ENCODE measurements around the gene EXOC2. TPM values are rescaled to one million over a fixed set of nuclear protein-coding genes. Genes with fewer than 3 reads are reported as not detected.
"Not testable (repeated sequence)": the region's sequence is repeated elsewhere in the genome, so short reads cannot be mapped to it uniquely, and the experiment has no call there.

Gene EXOC2
- total and polyA plus RNA-seq, 4 donors: 28.8 to 47.2 (median 31.9) TPM

DNA sequence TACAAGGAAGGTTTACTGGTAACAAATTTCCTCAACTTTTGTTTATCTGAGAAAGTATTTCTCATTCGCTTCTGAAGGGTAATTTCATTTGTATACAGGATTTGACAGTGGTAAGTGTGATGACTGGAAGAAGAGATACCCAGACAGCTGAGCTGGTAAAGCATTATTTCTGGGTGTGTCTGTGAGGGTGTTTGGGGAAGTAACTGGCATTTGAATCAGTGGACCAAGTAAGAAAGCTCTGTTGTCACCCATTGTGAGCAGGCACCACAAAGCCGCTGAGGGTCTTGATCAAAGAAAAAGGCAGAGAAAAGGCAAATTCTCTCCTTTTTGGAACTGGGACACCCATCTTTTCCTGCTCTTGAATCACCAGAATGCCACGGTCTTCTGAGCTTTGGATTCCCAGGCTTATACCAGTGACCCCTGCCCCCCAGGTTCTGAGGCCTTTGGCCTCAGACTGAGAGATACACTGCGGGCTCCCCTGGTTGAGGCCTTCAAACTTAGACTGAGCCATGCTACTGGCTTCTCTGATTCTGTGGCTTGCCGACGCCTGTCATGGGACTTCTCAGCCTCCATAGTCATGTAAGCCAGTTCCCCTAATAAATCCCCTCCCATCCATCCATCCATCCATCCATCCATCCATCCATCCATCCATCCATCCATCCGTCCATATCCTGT, 25.5 kb downstream of the EXOC2 start:
- peaks cover 1% of the 10 kb centered on the region for H3K9me3 ChIP-seq (ENCODE audit: control insufficient read depth, insufficient read depth, low read length)
- no peaks in the 10 kb centered on the region for H3K36me3 ChIP-seq (ENCODE audit: control insufficient read depth, insufficient read depth, low read length)
- H3K4me3 ChIP-seq (ENCODE audit: low read depth, low read length): no peak overlapping the region
- no peak for DNase-seq (ENCODE audit: low read depth in 4 of 6, low spot score in 6 of 6)
- H3K27me3 ChIP-seq (ENCODE audit: control insufficient read depth, insufficient read depth, low read length): no peaks in the 10 kb centered on the region
- 100% methylated on average over 1 of the region's 7 CpGs for WGBS (ENCODE audit: insufficient coverage)
- H3K4me1 ChIP-seq (ENCODE audit: control insufficient read depth, insufficient read depth, low read length): no peaks in the 10 kb centered on the region
- no peak overlapping the region for H3K27ac ChIP-seq (ENCODE audit: low read depth, low read length)

- 96% methylated on average over 3 of the region's 5 CpGs for WGBS (ENCODE audit: insufficient coverage)
- no peak overlapping the region for H3K4me3 ChIP-seq (ENCODE audit: low read depth, low read length)
These were observed 27.3 kb downstream of the EXOC2 start for GRCh38 chr6:665403-666267.

DNA sequence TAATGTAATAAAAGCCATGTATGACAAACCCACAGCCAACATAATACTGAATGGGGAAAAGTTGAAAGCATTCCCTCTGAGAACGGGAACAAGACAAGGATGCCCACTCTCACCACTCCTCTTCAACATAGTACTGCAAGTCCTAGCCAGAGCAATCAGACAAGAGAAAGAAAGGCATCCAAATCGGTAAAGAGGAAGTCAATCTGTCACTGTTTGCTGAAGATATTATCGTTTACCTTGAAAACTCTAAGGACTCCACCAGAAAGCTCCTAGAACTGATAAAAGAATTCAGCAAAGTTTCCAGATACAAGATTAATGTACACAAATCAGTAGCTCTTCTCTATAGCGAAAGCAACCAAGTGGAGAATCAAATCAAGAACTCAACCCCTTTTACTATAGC, 29.2 kb downstream of the EXOC2 start:
- H3K4me3 ChIP-seq (ENCODE audit: low read depth, low read length); H3K27ac ChIP-seq (ENCODE audit: low read depth, low read length); H3K9me3 ChIP-seq (ENCODE audit: control insufficient read depth, insufficient read depth, low read length); H3K36me3 ChIP-seq (ENCODE audit: control insufficient read depth, insufficient read depth, low read length); H3K27me3 ChIP-seq (ENCODE audit: control insufficient read depth, insufficient read depth, low read length); DNase-seq (ENCODE audit: low read depth in 4 of 6, low spot score in 6 of 6); H3K4me1 ChIP-seq (ENCODE audit: control insufficient read depth, insufficient read depth, low read length): not testable (repeated sequence)
- WGBS (ENCODE audit: insufficient coverage): no CpG with 5 or more reads among the region's 4 CpGs

More at GRCh38 chr6:665403-666267, 27.3 kb downstream of the EXOC2 start:
- no peaks in the 10 kb centered on the region for H3K27me3 ChIP-seq (ENCODE audit: control insufficient read depth, insufficient read depth, low read length)
- no peak for DNase-seq (ENCODE audit: low read depth in 4 of 6, low spot score in 6 of 6)
- H3K36me3 ChIP-seq (ENCODE audit: control insufficient read depth, insufficient read depth, low read length): no peaks in the 10 kb centered on the region
- H3K27ac ChIP-seq (ENCODE audit: low read depth, low read length): no peak overlapping the region
- no peaks in the 10 kb centered on the region for H3K4me1 ChIP-seq (ENCODE audit: control insufficient read depth, insufficient read depth, low read length)
- H3K9me3 ChIP-seq (ENCODE audit: control insufficient read depth, insufficient read depth, low read length): no peaks in the 10 kb centered on the region

DNA sequence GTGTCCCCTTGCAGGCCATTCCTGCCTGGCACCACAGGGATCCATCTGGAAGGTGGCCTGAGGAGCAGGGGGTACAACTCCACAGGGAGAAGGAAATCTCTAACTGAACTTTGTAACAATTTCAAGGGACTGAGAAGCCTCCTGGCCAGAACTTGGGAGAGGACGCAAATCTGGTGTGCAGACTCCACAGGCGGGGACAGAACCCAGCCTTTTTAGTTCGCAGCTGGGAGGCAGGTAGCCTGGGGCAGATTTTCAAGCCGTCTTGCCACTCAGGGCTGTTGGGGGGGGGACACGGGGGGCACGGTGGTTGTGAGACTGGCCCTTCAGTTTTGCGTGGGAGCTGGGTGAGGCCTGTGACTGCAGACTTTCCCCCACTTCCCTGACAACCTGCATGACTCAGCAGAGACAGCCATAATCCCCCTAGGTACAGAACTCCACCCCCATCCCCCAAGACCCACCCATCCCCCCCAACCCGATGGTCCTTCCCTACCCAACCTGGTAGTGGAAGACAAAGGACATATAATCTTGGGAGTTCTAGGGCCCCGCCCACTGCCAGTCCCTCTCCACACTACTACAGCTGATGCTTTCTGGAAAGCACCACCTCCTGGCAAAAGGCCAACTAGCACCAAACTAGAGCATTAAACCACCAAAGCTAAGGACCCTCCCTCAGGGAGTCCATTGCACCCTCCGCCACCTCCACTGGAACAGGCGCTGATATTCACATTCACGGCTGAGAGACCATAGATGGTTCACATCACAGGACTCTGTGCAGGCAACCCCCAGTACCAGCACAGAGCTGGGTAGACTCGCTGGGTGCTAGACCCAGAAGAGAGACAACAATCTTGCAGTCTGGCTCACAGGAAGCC, 33.0 kb downstream of the EXOC2 start:
- no peaks in the 10 kb centered on the region for H3K27me3 ChIP-seq (ENCODE audit: control insufficient read depth, insufficient read depth, low read length)
- no peak overlapping the region for H3K27ac ChIP-seq (ENCODE audit: low read depth, low read length)
- DNase-seq (ENCODE audit: low read depth in 4 of 6, low spot score in 6 of 6): no peak
- H3K9me3 ChIP-seq (ENCODE audit: control insufficient read depth, insufficient read depth, low read length): no peaks in the 10 kb centered on the region
- H3K36me3 ChIP-seq (ENCODE audit: control insufficient read depth, insufficient read depth, low read length): peaks cover 10% of the 10 kb centered on the region
- WGBS (ENCODE audit: insufficient coverage): 90% methylated on average over 10 of the region's 13 CpGs
- no peak overlapping the region for H3K4me3 ChIP-seq (ENCODE audit: low read depth, low read length)
- H3K4me1 ChIP-seq (ENCODE audit: control insufficient read depth, insufficient read depth, low read length): no peaks in the 10 kb centered on the region

GRCh38 chr6:658244-658643, 34.7 kb downstream of the EXOC2 start:
- H3K4me3 ChIP-seq (ENCODE audit: low read depth, low read length): no peak overlapping the region
- no peaks in the 10 kb centered on the region for H3K4me1 ChIP-seq (ENCODE audit: control insufficient read depth, insufficient read depth, low read length)
- DNase-seq (ENCODE audit: low read depth in 4 of 6, low spot score in 6 of 6): no peak
- H3K27ac ChIP-seq (ENCODE audit: low read depth, low read length): no peak overlapping the region
- H3K36me3 ChIP-seq (ENCODE audit: control insufficient read depth, insufficient read depth, low read length): peaks cover 10% of the 10 kb centered on the region
- H3K9me3 ChIP-seq (ENCODE audit: control insufficient read depth, insufficient read depth, low read length): no peaks in the 10 kb centered on the region
- no peaks in the 10 kb centered on the region for H3K27me3 ChIP-seq (ENCODE audit: control insufficient read depth, insufficient read depth, low read length)
- WGBS (ENCODE audit: insufficient coverage): no CpG with 5 or more reads among the region's 2 CpGs

DNA sequence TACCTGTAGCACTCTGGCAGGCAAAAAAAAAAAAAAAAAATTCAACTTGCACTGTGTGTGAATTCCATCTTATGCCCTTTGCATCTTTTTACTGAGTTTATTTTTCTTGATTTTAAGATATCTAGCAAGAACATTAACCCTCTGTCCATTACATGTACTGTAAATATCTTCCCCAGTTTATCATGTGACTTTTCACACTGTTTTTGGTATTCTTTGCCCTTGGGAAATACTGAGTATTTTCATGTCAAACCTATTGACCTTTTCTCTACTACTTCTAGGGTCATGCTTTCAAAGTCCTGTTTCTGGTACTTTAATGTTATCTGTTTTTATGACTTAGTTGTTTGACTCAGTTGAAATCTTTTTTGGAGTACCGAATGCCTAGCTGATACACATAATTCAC, 35.2 kb downstream of the EXOC2 start:
- H3K4me3 ChIP-seq (ENCODE audit: low read depth, low read length): no peak overlapping the region
- no peaks in the 10 kb centered on the region for H3K9me3 ChIP-seq (ENCODE audit: control insufficient read depth, insufficient read depth, low read length)
- no peaks in the 10 kb centered on the region for H3K4me1 ChIP-seq (ENCODE audit: control insufficient read depth, insufficient read depth, low read length)
- no peak overlapping the region for H3K27ac ChIP-seq (ENCODE audit: low read depth, low read length)
- no peak for DNase-seq (ENCODE audit: low read depth in 4 of 6, low spot score in 6 of 6)
- no CpG with 5 or more reads among the region's 1 CpG for WGBS (ENCODE audit: insufficient coverage)
- no peaks in the 10 kb centered on the region for H3K27me3 ChIP-seq (ENCODE audit: control insufficient read depth, insufficient read depth, low read length)
- peaks cover 10% of the 10 kb centered on the region for H3K36me3 ChIP-seq (ENCODE audit: control insufficient read depth, insufficient read depth, low read length)

- H3K27me3 ChIP-seq (ENCODE audit: control insufficient read depth, insufficient read depth, low read length): no peaks in the 10 kb centered on the region
- no peak within 1 kb of the TSS for H3K4me3 ChIP-seq (ENCODE audit: low read depth, low read length)
- H3K4me1 ChIP-seq (ENCODE audit: control insufficient read depth, insufficient read depth, low read length): no peaks in the 10 kb centered on the region
- H3K36me3 ChIP-seq (ENCODE audit: control insufficient read depth, insufficient read depth, low read length): peaks cover 10% of the 10 kb centered on the region
- WGBS (ENCODE audit: insufficient coverage): 94% methylated on average over 73 of the region's 73 CpGs
- no peak within 1 kb of the TSS for H3K27ac ChIP-seq (ENCODE audit: low read depth, low read length)
- no peaks in the 10 kb centered on the region for H3K9me3 ChIP-seq (ENCODE audit: control insufficient read depth, insufficient read depth, low read length)
- no peak for DNase-seq (ENCODE audit: low read depth in 4 of 6, low spot score in 6 of 6)
These were observed 36.3 kb downstream of the EXOC2 start, which contains the start of gene HUS1B for GRCh38 chr6:656460-657252. Gene HUS1B, minus strand, starts transcription at chr6:657100. Its CDS starts 156 bp downstream, at chr6:656944.

DNA sequence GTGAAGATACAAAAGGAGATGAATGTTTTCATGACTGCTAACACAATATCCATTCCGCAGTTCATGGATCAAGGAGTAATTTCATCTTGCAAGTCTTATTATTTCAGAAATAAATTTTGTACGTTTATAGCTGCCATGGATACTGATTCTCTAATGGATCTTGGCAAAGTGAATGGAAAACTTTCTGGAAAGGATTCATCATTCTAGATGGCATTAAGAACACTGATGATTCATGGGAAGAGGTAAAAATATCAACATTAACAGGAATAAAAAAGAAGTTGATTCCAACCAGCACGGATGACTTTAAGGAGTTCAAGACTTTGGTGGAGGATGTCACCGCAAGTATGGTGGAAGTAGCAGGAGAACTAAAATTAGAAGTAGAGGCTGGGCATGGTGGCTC, 38.8 kb downstream of the EXOC2 start:
- Histone ChIP-seq H3K27ac (ENCODE audit: low read depth, low read length) (no peak overlapping the region), H3K9me3 (ENCODE audit: control insufficient read depth, insufficient read depth, low read length) (no peaks in the 10 kb centered on the region), H3K4me1 (ENCODE audit: control insufficient read depth, insufficient read depth, low read length) (no peaks in the 10 kb centered on the region), H3K27me3 (ENCODE audit: control insufficient read depth, insufficient read depth, low read length) (no peaks in the 10 kb centered on the region), H3K36me3 (ENCODE audit: control insufficient read depth, insufficient read depth, low read length) (peaks cover 10% of the 10 kb centered on the region), H3K4me3 (ENCODE audit: low read depth, low read length) (no peak overlapping the region)
- 100% methylated on average over 2 of the region's 4 CpGs for WGBS (ENCODE audit: insufficient coverage)
- no peak for DNase-seq (ENCODE audit: low read depth in 4 of 6, low spot score in 6 of 6)

- no peaks in the 10 kb centered on the region for H3K27me3 ChIP-seq (ENCODE audit: control insufficient read depth, insufficient read depth, low read length)
- no CpG with 5 or more reads among the region's 3 CpGs for WGBS (ENCODE audit: insufficient coverage)
- no peak for DNase-seq (ENCODE audit: low read depth in 4 of 6, low spot score in 6 of 6)
These were observed 40.1 kb downstream of the EXOC2 start for GRCh38 chr6:652865-653264.

More at GRCh38 chr6:652865-653264, 40.1 kb downstream of the EXOC2 start:
- Histone ChIP-seq H3K36me3 (ENCODE audit: control insufficient read depth, insufficient read depth, low read length) (peaks cover 10% of the 10 kb centered on the region), H3K4me1 (ENCODE audit: control insufficient read depth, insufficient read depth, low read length) (no peaks in the 10 kb centered on the region), H3K27ac (ENCODE audit: low read depth, low read length) (no peak overlapping the region), H3K9me3 (ENCODE audit: control insufficient read depth, insufficient read depth, low read length) (no peaks in the 10 kb centered on the region), H3K4me3 (ENCODE audit: low read depth, low read length) (no peak overlapping the region)

All from spinal cord (tissue), 10 donors.